PC-3 (cell line): ENCODE results near the gene NVL. TPM values are rescaled to one million over a fixed set of nuclear protein-coding genes. Genes with fewer than 3 reads are reported as not detected.

Experiments used
- ATAC-seq: fragments of 200-7000 bp; cut with Tn5 transposase; 2 replicates; pipeline ENCODE4 v1.9.1; 2020; ENCODE audit warnings: mild to moderate bottlenecking, moderate library complexity
- BruUV-seq: library from RNA; stranded (reverse); fragments of 400-500 nt; replicated peaks from 2 replicates; lab custom pipeline; 2021; lab: Mats Ljungman, UMichigan
- CTCF ChIA-PET: fragments of 300-600 bp; sonication (Branson Sonifier 250); formaldehyde crosslinking; loops from one replicate; lab custom pipeline; 2022; ENCODE audit warnings: antibody characterized with exemption; lab: Charles Lee
- POLR2A ChIA-PET: fragments of 300-600 bp; sonication (Branson Sonifier 250); formaldehyde crosslinking; loops from one replicate; lab custom pipeline; 2022; ENCODE audit warnings: antibody characterized with exemption; ENCODE audit not compliant: unreplicated experiment; lab: Charles Lee
- DNase-seq: peaks from one replicate; pipeline ENCODE4 v3.0.0-alpha.2; 2015
- H2AFZ ChIP-seq: fragments of 300-600 bp; sonication (generic); 2 replicates; pipeline ENCODE4 v1.6.0; 2016; ENCODE audit warnings: antibody characterized with exemption, low read length
- H3F3A ChIP-seq: fragments of 300-600 bp; sonication (generic); one replicate; pipeline ENCODE4 v1.6.0; 2017; ENCODE audit warnings: antibody characterized with exemption, low read length, control low read depth, mild to moderate bottlenecking; ENCODE audit not compliant: unreplicated experiment
- H3K27ac ChIP-seq: fragments of 300-600 bp; sonication (generic); 2 replicates; pipeline ENCODE4 v1.5.1; 2016; ENCODE audit warnings: mild to moderate bottlenecking, low read length
- H3K27me3 ChIP-seq: fragments of 300-600 bp; sonication (generic); 2 replicates; pipeline ENCODE4 v1.6.1; 2016; ENCODE audit warnings: low read length, mixed read lengths
- H3K36me3 ChIP-seq: fragments of 300-600 bp; sonication (generic); 2 replicates; pipeline ENCODE4 v1.6.1; 2016; ENCODE audit warnings: low read depth, mixed run types, low read length, mixed read lengths
- H3K4me1 ChIP-seq: fragments of 300-600 bp; sonication (generic); 2 replicates; pipeline ENCODE4 v1.5.1; 2016; ENCODE audit warnings: low read length; ENCODE audit not compliant: insufficient read depth
- H3K4me2 ChIP-seq: fragments of 300-600 bp; sonication (generic); 2 replicates; pipeline ENCODE4 v1.6.0; 2016; ENCODE audit warnings: low read length
- H3K4me3 ChIP-seq: fragments of 300-600 bp; sonication (generic); 2 replicates; pipeline ENCODE4 v1.5.1; 2016; ENCODE audit warnings: mild to moderate bottlenecking, low read length, mixed read lengths
- H3K79me2 ChIP-seq: fragments of 300-600 bp; sonication (generic); 2 replicates; pipeline ENCODE4 v1.6.1; 2017; ENCODE audit warnings: low read length, mixed read lengths
- H3K9ac ChIP-seq: fragments of 300-600 bp; sonication (generic); 2 replicates; pipeline ENCODE4 v1.6.0; 2016; ENCODE audit warnings: mild to moderate bottlenecking, low read length
- H3K9me2 ChIP-seq: fragments of 300-600 bp; sonication (generic); replicated peaks from 2 replicates; pipeline ENCODE4 v1.6.1; 2016; ENCODE audit warnings: mixed run types, low read length, mixed read lengths
- H3K9me3 ChIP-seq: fragments of 300-600 bp; sonication (generic); 2 replicates; pipeline ENCODE4 v1.6.1; 2016; ENCODE audit warnings: low read length, mixed read lengths
- H4K20me1 ChIP-seq: fragments of 300-600 bp; sonication (generic); 2 replicates; pipeline ENCODE4 v1.6.1; 2016; ENCODE audit warnings: low read length, mixed read lengths
- EZH2 ChIP-seq: fragments of 300-600 bp; sonication (generic); IDR thresholded peaks from one replicate; pipeline ENCODE4 v1.6.1; 2017; ENCODE audit warnings: antibody characterized with exemption, mild to moderate bottlenecking, low read length; ENCODE audit not compliant: unreplicated experiment
- EZH2phosphoT487 ChIP-seq: fragments of 300-600 bp; sonication (generic); IDR thresholded peaks from 2 replicates; pipeline ENCODE4 v1.6.1; 2018; ENCODE audit warnings: mild to moderate bottlenecking, antibody characterized with exemption, low read length, borderline replicate concordance
- intact Hi-C: fragments of 100-400 bp; cut with micrococcal nuclease; formaldehyde crosslinking; loops from 2 replicates; pipeline ENCODE4 v1.9.0; 2023
- total RNA-seq: library from RNA; depleted of rRNA; stranded (reverse); fragments of >200 nt; gene quantifications from 2 replicates; pipeline ENCODE4 v1.2.3, GENCODE V29; 2014
- TF ChIP-seq, protein P1 (sequence below): fragments of 300-600 bp; sonication (generic); conservative IDR thresholded peaks from 2 replicates; pipeline ENCODE4 v1.5.1; 2017; ENCODE audit warnings: antibody characterized with exemption, low read depth, mild to moderate bottlenecking, low read length

NVL gene
- total RNA-seq, 1 experiment from 2014 or later = 37.1 TPM

DNA sequence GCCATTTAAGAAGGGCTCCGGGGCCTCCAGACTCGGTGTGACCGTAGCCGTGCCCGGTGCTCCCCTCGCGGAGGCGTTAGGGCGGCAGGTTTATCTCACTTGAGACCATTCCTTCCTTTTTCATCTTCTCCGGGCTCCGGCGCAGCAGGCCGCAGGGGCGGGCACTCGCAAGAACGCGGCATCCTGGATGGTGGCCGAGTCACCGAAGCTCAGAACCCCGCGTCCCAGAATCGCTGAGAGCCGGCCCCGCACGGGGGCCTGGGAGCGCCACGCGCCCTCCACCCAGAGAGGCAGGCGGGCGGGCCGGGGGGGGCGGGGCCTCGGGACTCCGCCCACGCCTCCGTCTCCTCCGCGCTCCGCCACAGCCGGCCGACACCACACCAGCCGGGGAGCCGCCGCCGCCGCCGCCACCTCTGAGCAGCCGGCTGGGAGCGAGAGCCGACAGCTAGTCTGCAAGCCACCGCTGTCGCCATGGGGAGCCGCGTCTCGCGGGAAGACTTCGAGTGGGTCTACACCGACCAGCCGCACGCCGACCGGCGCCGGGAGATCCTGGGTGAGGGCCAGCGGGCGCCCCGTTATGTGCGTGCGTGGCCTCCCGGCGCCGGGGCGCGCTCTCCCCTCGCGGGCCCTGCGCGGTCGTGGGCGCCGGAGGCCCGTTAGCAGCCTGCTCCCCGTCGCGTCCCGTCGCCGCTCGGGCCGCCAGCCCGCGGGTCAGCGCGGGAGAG lies 146.9 kb downstream of the NVL start, which contains the start of gene DEGS1:
Gene DEGS1, plus strand, starts transcription at position 375 of the 725 bp plus-strand sequence. Its CDS starts 97 bp downstream, at position 472.
- peak within 1 kb of the TSS; percentile 79 for H3K9ac ChIP-seq
- H3K4me3 ChIP-seq = peak within 1 kb of the TSS; percentile 69
- peak; percentile 84 for ATAC-seq
- no peaks in the 10 kb centered on the region for H3K9me2 ChIP-seq
- peak within 1 kb of the TSS; percentile 84 for H3K4me2 ChIP-seq
- CTCF ChIA-PET = interaction anchor here (0.6 kb wide), 1 partner anchor 101 kb away, joined by 7 read pairs; no protein-coding TSS in a partner anchor
- H3K27ac ChIP-seq = peak within 1 kb of the TSS; percentile 59
- H3K27me3 ChIP-seq = no peaks in the 10 kb centered on the region
- no peaks in the 10 kb centered on the region for H3K9me3 ChIP-seq
- peaks cover 8% of the 10 kb centered on the region; the same call in 1 of the 2 replicates for H4K20me1 ChIP-seq
- H3K79me2 ChIP-seq = peaks cover 49% of the 10 kb centered on the region
- H2AFZ ChIP-seq = peak within 1 kb of the TSS; percentile 71
- no TSS peak for BruUV-seq
- no peaks in the 10 kb centered on the region for H3K36me3 ChIP-seq
- TF ChIP-seq EZH2phosphoT487 = no peak
- no peak for TF ChIP-seq EZH2
- TF ChIP-seq, protein P1, sequence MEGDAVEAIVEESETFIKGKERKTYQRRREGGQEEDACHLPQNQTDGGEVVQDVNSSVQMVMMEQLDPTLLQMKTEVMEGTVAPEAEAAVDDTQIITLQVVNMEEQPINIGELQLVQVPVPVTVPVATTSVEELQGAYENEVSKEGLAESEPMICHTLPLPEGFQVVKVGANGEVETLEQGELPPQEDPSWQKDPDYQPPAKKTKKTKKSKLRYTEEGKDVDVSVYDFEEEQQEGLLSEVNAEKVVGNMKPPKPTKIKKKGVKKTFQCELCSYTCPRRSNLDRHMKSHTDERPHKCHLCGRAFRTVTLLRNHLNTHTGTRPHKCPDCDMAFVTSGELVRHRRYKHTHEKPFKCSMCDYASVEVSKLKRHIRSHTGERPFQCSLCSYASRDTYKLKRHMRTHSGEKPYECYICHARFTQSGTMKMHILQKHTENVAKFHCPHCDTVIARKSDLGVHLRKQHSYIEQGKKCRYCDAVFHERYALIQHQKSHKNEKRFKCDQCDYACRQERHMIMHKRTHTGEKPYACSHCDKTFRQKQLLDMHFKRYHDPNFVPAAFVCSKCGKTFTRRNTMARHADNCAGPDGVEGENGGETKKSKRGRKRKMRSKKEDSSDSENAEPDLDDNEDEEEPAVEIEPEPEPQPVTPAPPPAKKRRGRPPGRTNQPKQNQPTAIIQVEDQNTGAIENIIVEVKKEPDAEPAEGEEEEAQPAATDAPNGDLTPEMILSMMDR = no peak
- peaks cover 26% of the 10 kb centered on the region for H3K4me1 ChIP-seq
- H3F3A ChIP-seq = no peaks in the 10 kb centered on the region
- peak; percentile 92 for DNase-seq
- intact Hi-C loops = loop anchor here (5.0 kb wide), 1 partner anchor 66 kb away; no protein-coding TSS in a partner anchor
- POLR2A ChIA-PET = interaction anchor here (0.5 to 0.7 kb wide), 5 partner anchors 9 to 182 kb away, joined by 3 to 9 read pairs (median 3); no protein-coding TSS in a partner anchor

DNA sequence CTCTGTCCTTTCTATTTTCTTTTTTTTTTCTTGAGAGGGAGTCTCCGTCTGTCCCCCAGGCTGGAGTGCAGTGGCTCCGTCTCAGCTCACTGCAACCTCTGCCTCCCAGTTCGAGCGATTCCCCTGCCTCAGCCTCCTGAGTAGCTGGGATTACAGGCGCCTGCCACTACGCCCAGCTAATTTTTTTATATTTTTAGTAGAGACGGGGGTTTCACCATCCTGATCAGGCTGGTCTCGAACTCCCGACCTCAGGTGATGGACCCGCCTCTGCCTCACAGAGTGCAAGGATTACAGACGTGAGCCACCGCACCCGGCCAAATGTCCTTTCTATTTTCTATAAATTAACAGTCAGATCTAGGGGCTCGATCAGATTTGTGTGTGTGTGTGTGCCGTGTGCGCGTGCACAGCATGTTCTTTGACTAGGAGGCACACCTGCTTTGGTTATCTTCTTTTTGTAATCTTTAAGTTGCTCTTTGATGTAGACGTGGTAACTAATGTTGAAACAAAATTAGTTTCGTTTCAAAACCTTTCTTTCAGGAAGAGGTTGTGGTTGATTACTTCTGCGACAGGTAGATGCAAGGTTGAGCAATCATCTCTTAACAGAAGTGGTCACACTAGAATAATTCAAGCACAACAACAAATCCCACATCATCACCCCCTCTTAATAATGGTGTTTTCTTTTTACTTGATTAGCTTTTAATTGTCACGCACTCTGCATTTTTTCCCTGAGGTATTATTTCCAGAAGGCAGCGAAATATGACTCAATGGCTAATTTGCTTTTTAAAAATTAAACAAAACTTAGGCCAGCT lies 147.7 kb downstream of the NVL start:
- TSS peak; percentile 89 for BruUV-seq
- H2AFZ ChIP-seq = peak overlapping the region; percentile 71
- H4K20me1 ChIP-seq = peaks cover 8% of the 10 kb centered on the region; the same call in 1 of the 2 replicates
- peaks cover 26% of the 10 kb centered on the region for H3K4me1 ChIP-seq
- H3K9me3 ChIP-seq = no peaks in the 10 kb centered on the region
- POLR2A ChIA-PET = interaction anchor here (0.6 to 0.7 kb wide), 4 partner anchors 13 to 183 kb away, joined by 3 to 9 read pairs (median 4); no protein-coding TSS in a partner anchor
- H3K79me2 ChIP-seq = peaks cover 41% of the 10 kb centered on the region
- CTCF ChIA-PET = interaction anchor here (0.6 kb wide), 1 partner anchor 102 kb away, joined by 7 read pairs; no protein-coding TSS in a partner anchor
- no peaks in the 10 kb centered on the region for H3K27me3 ChIP-seq
- H3K4me3 ChIP-seq = peak overlapping the region; percentile 69
- TF ChIP-seq EZH2 = no peak
- TF ChIP-seq, protein P1 = no peak
- no peaks in the 10 kb centered on the region for H3K9me2 ChIP-seq
- peak overlapping the region; percentile 79 for H3K9ac ChIP-seq
- intact Hi-C loops = loop anchor here (5.0 kb wide), 1 partner anchor 65 kb away; no protein-coding TSS in a partner anchor
- 0 out of 2 replicates have a peak, but pooled peaks have one; percentile 1 for ATAC-seq
- H3F3A ChIP-seq = no peaks in the 10 kb centered on the region
- H3K36me3 ChIP-seq = no peaks in the 10 kb centered on the region
- peak overlapping the region; percentile 59 for H3K27ac ChIP-seq
- peak; percentile 26 for DNase-seq
- peak overlapping the region; percentile 84 for H3K4me2 ChIP-seq
